Panc1 (cell line): ENCODE results near the gene ARHGEF12. TPM values are rescaled to one million over a fixed set of nuclear protein-coding genes. Genes with fewer than 3 reads are reported as not detected.

Experiments used
- ATAC-seq: fragments of 200-7000 bp; cut with Tn5 transposase; 2 replicates; pipeline ENCODE4 v1.9.1; 2020; ENCODE audit warnings: mild to moderate bottlenecking, moderate library complexity
- BruUV-seq: library from RNA; stranded (reverse); fragments of 400-500 nt; replicated peaks from 2 replicates; lab custom pipeline; 2021; lab: Mats Ljungman, UMichigan
- CTCF ChIA-PET: fragments of 300-600 bp; sonication (Branson Sonifier 250); formaldehyde crosslinking; loops from one replicate; lab custom pipeline; 2022; ENCODE audit warnings: antibody characterized with exemption; lab: Charles Lee
- POLR2A ChIA-PET: fragments of 300-600 bp; sonication (Branson Sonifier 250); formaldehyde crosslinking; loops from one replicate; lab custom pipeline; 2022; ENCODE audit warnings: antibody characterized with exemption; lab: Charles Lee
- DNase-seq: peaks from one replicate; pipeline ENCODE4 v3.0.0-alpha.2; 2010; ENCODE audit warnings: low read depth, low spot score
- H3K27ac ChIP-seq: 2 replicates; pipeline ENCODE4 v1.5.1; 2011; ENCODE audit warnings: mild to moderate bottlenecking, low read length, inconsistent platforms
- H3K27me3 ChIP-seq: fragments of 200-500 bp; sonication (Bioruptor generic); 2 replicates; pipeline ENCODE4 v1.6.0; 2014; ENCODE audit warnings: low read length, inconsistent platforms; ENCODE audit not compliant: control insufficient read depth, insufficient read depth
- H3K36me3 ChIP-seq: fragments of 200-500 bp; sonication (Bioruptor generic); 2 replicates; pipeline ENCODE4 v1.5.1; 2014; ENCODE audit warnings: inconsistent platforms, mild to moderate bottlenecking, low read length, moderate library complexity; ENCODE audit not compliant: control insufficient read depth, insufficient read depth
- H3K4me1 ChIP-seq: 2 replicates; pipeline ENCODE4 v1.5.1; 2011; ENCODE audit warnings: inconsistent platforms, mild to moderate bottlenecking, low read length, moderate library complexity; ENCODE audit not compliant: control insufficient read depth, insufficient read depth
- H3K4me3 ChIP-seq, 2 experiments: 2 replicates each; pipeline ENCODE4 v1.5.1; 2011 to 2012; ENCODE audit warnings: low read depth in 2 of 2, low read length in 2 of 2, mild to moderate bottlenecking in 2 of 2, inconsistent platforms in 1 of 2, moderate library complexity in 1 of 2
- H3K9me3 ChIP-seq: fragments of 200-500 bp; sonication (Bioruptor generic); 2 replicates; pipeline ENCODE4 v1.5.1; 2014; ENCODE audit warnings: low read depth, mild to moderate bottlenecking, inconsistent platforms, low read length, moderate library complexity; ENCODE audit not compliant: control insufficient read depth, insufficient read depth
- CTCF ChIP-seq: fragments of 450-650 bp; IDR thresholded peaks from 2 replicates; pipeline ENCODE4 v1.5.1; 2017; ENCODE audit warnings: mild to moderate bottlenecking
- POLR2AphosphoS5 ChIP-seq: IDR thresholded peaks from 2 replicates; pipeline ENCODE4 v1.6.1; 2012; ENCODE audit warnings: mild to moderate bottlenecking, low read depth, low read length, moderate library complexity
- REST ChIP-seq, 2 experiments: IDR thresholded peaks; 2 replicates each; pipeline ENCODE4 v1.6.1; 2011 to 2012; ENCODE audit warnings: low read depth in 2 of 2, control low read depth in 1 of 2, low read length in 1 of 2, mild to moderate bottlenecking in 1 of 2, moderate library complexity in 1 of 2; ENCODE audit not compliant: insufficient read depth in 1 of 2
- SIN3A ChIP-seq: IDR thresholded peaks from 2 replicates; pipeline ENCODE4 v1.6.1; 2012; ENCODE audit warnings: low read depth, mild to moderate bottlenecking, low read length, moderate library complexity, borderline replicate concordance; ENCODE audit not compliant: insufficient read depth
- TCF7L2 ChIP-seq: IDR thresholded peaks from 2 replicates; pipeline ENCODE4 v1.6.1; 2011; ENCODE audit warnings: mild to moderate bottlenecking, low read depth, low read length, inconsistent platforms
- in situ Hi-C: cut with HindIII; loops from 2 replicates; pipeline ENCODE4 v1.10.0; 2016; ENCODE audit warnings: low sequenced_read_pairs, low pct_unique_long_range_greater_than_20kb
- intact Hi-C: fragments of 100-400 bp; cut with micrococcal nuclease; formaldehyde crosslinking; loops from one replicate; pipeline ENCODE4 v1.10.0; 2022; ENCODE audit not compliant: unreplicated experiment
- total RNA-seq: library from RNA; stranded (reverse); gene quantifications from one replicate; pipeline ENCODE4 v1.2.1, GENCODE V29; 2021; ENCODE audit not compliant: unreplicated experiment

ARHGEF12 gene
- total RNA-seq, 1 experiment from 2014 or later: 182 TPM

- ATAC-seq: no peak
- in situ Hi-C loops: no loop called here
- Histone ChIP-seq H3K27me3 (no peaks in the 10 kb centered on the region), H3K4me3 (no peak overlapping the region), H3K9me3 (peaks cover 5% of the 10 kb centered on the region; the same call in 1 of the 2 replicates), H3K36me3 (no peaks in the 10 kb centered on the region), H3K4me1 (peaks cover 43% of the 10 kb centered on the region), H3K27ac (peak overlapping the region; percentile 41; the same call in 1 of the 2 replicates)
- TF ChIP-seq SIN3A (no peak), POLR2AphosphoS5 (no peak), TCF7L2 (no peak)
- ChIA-PET CTCF (no interaction called here), POLR2A (no interaction called here)
- no peak for DNase-seq
- no TSS peak for BruUV-seq
- intact Hi-C loops: no loop called here
Measured at GRCh38 chr11:120385110-120385509, 48.9 kb downstream of the ARHGEF12 start.

GRCh38 chr11:120385655-120386054 lies 49.4 kb downstream of the ARHGEF12 start:
- Histone ChIP-seq H3K27ac (peak overlapping the region; percentile 3; the same call in 1 of the 2 replicates), H3K4me1 (peaks cover 43% of the 10 kb centered on the region), H3K9me3 (peaks cover 5% of the 10 kb centered on the region; the same call in 1 of the 2 replicates), H3K36me3 (no peaks in the 10 kb centered on the region), H3K27me3 (no peaks in the 10 kb centered on the region), H3K4me3 (no peak overlapping the region)
- POLR2A ChIA-PET: no interaction called here
- intact Hi-C loops (no loop called here), in situ Hi-C loops (no loop called here)
- ATAC-seq: no peak
- TF ChIP-seq REST (IDR thresholded peaks at IDR 0.05; ENCODE audit: insufficient read depth in 1 of 2, low read depth in 2 of 2, low read length in 1 of 2): no peak
- TF ChIP-seq TCF7L2: no peak
- no peak for TF ChIP-seq CTCF
- no peak for TF ChIP-seq SIN3A
- no peak for TF ChIP-seq POLR2AphosphoS5
- CTCF ChIA-PET: no interaction called here
- BruUV-seq: no TSS peak
- DNase-seq: no peak

- H3K4me1 ChIP-seq: peaks cover 44% of the 10 kb centered on the region
- H3K36me3 ChIP-seq: no peaks in the 10 kb centered on the region
- H3K4me3 ChIP-seq: no peak overlapping the region
- BruUV-seq: no TSS peak
- TF ChIP-seq REST (IDR thresholded peaks at IDR 0.05; ENCODE audit: insufficient read depth in 1 of 2, low read depth in 2 of 2, low read length in 1 of 2) (no peak), SIN3A (no peak), TCF7L2 (no peak), CTCF (no peak), POLR2AphosphoS5 (no peak)
- ChIA-PET CTCF (no interaction called here), POLR2A (no interaction called here)
- DNase-seq: no peak
- H3K27ac ChIP-seq: peak overlapping the region; percentile 3; the same call in 1 of the 2 replicates
- in situ Hi-C loops: no loop called here
- intact Hi-C loops: no loop called here
- H3K27me3 ChIP-seq: no peaks in the 10 kb centered on the region
- ATAC-seq: no peak
- H3K9me3 ChIP-seq: peaks cover 5% of the 10 kb centered on the region; the same call in 1 of the 2 replicates
Measured at GRCh38 chr11:120386318-120386717, 50.1 kb downstream of the ARHGEF12 start.
